HL-60 (cell line): ENCODE measurements around the gene PARP14.
A peak's percentile ranks its signal among the peaks of the same experiment; 100 is the strongest.

Source experiments
- DNase-seq, 2 experiments: peaks; one replicate each; pipeline ENCODE4 v3.0.0-alpha.2; 2010 to 2020; ENCODE audit warnings: low read depth in 1 of 2, low spot score in 1 of 2
- H3K27ac ChIP-seq: fragments of 250-450 bp; sonication (Bioruptor Pico); replicated peaks from 2 replicates; pipeline ENCODE4 v1.5.1; 2020; ENCODE audit warnings: mild to moderate bottlenecking, moderate library complexity
- H3K27me3 ChIP-seq: fragments of 250-450 bp; sonication (Bioruptor Pico); 2 replicates; pipeline ENCODE4 v1.5.1; 2021; ENCODE audit warnings: mild to moderate bottlenecking, moderate library complexity; ENCODE audit not compliant: insufficient read depth, poor library complexity, severe bottlenecking
- H3K4me3 ChIP-seq: replicated peaks from 2 replicates; pipeline ENCODE4 v1.5.1; 2011; ENCODE audit warnings: mild to moderate bottlenecking, control low read depth, low read length; ENCODE audit not compliant: insufficient read depth
- CTCF ChIP-seq: IDR thresholded peaks from one replicate; pipeline ENCODE4 v1.5.1; 2011; ENCODE audit warnings: low read length, control low read depth, inconsistent platforms; ENCODE audit not compliant: insufficient read depth
- GABPA ChIP-seq: IDR thresholded peaks from 2 replicates; pipeline ENCODE4 v1.6.1; 2012; ENCODE audit warnings: low read depth
- POLR2AphosphoS5 ChIP-seq: IDR thresholded peaks from 2 replicates; pipeline ENCODE4 v1.6.1; 2012; ENCODE audit warnings: low read depth
- REST ChIP-seq: IDR thresholded peaks from 2 replicates; pipeline ENCODE4 v1.6.1; 2012; ENCODE audit warnings: low read depth; ENCODE audit not compliant: insufficient replicate concordance
- SPI1 ChIP-seq: IDR thresholded peaks from 2 replicates; pipeline ENCODE4 v1.6.1; 2012; ENCODE audit warnings: low read depth, mild to moderate bottlenecking, borderline replicate concordance

PARP14 gene

GRCh38 chr3:122755491-122755890 lies 74.9 kb downstream of the PARP14 start:
- TF ChIP-seq SPI1 (no peak), REST (no peak)
- H3K27ac ChIP-seq = no peak overlapping the region
- no peak for DNase-seq

GRCh38 chr3:122758877-122759560 lies 78.4 kb downstream of the PARP14 start:
- Histone ChIP-seq H3K27me3 (no peaks in the 10 kb centered on the region), H3K4me3 (no peak overlapping the region), H3K27ac (peak overlapping the region; percentile 74)
- TF ChIP-seq GABPA (no peak), POLR2AphosphoS5 (peak; percentile 49), CTCF (no peak), SPI1 (peak; percentile 46; the same call in 1 of the 2 replicates), REST (no peak)
- peak; percentile 48 to 70 for DNase-seq

More at GRCh38 chr3:122755491-122755890, 74.9 kb downstream of the PARP14 start:
- Histone ChIP-seq H3K4me3 (no peak overlapping the region), H3K27me3 (no peaks in the 10 kb centered on the region)

- DNase-seq = no peak
- H3K4me3 ChIP-seq = no peak overlapping the region
- no peaks in the 10 kb centered on the region for H3K27me3 ChIP-seq
- H3K27ac ChIP-seq = peak overlapping the region; percentile 74
- TF ChIP-seq POLR2AphosphoS5 = no peak
- TF ChIP-seq SPI1 = no peak
- TF ChIP-seq REST = no peak
- TF ChIP-seq GABPA = no peak
- no peak for TF ChIP-seq CTCF
Measured at GRCh38 chr3:122760453-122761271, 80.0 kb downstream of the PARP14 start.
